ENCODE results near the gene GSTA2.
"Not testable (repeated sequence)": the region's sequence is repeated elsewhere in the genome, so short reads cannot be mapped to it uniquely, and the experiment has no call there.

Gene GSTA2

GRCh38 chr6:52763322-52763916 lies at the start of gene GSTA2:
Gene GSTA2, minus strand, starts transcription at chr6:52763475. Its CDS starts 5,528 bp downstream, at chr6:52757947.
- not testable (repeated sequence) for DNase-seq (ENCODE audit: low spot score)

GRCh38 chr6:52809777-52810176 lies 46.5 kb upstream of the GSTA2 start:
- DNase-seq (ENCODE audit: low spot score) = not testable (repeated sequence)

GRCh38 chr6:52808660-52809059 lies 45.4 kb upstream of the GSTA2 start:
- DNase-seq (ENCODE audit: low spot score) = no peak

DNA sequence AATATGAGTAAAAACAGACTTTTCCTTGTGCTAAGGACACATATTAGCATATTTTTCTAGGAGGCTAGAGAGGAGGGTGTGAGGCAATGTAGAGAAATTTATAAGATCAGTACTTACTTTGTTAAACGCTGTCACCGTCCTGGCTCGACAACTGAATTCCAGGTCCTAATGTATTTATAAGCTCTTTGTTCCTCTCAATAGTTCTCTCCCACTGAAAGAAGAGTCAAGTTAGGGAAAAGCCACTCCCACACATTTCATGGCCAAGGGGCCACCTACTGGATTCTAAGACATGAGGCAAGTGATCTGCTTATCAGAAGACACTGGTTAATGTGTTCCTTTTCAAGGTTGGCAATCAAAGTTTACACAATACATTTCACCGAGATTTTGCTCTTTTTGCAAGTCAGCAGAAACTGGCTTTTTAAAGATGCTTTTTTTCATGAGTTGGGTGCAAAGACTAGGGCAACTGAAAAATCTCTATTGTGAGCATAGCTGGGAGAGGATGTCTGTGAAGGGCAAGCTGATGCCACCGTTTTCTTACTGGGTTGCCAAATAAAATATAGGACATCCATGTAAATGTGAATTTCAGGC lies 40.5 kb upstream of the GSTA2 start, which contains the start of gene GSTA1:
Gene GSTA1, minus strand, starts transcription at position 149 of the 588 bp plus-strand sequence. CDS start 4,549 bp downstream, outside the sequence.
- DNase-seq (ENCODE audit: low spot score) = not testable (repeated sequence)

DNA sequence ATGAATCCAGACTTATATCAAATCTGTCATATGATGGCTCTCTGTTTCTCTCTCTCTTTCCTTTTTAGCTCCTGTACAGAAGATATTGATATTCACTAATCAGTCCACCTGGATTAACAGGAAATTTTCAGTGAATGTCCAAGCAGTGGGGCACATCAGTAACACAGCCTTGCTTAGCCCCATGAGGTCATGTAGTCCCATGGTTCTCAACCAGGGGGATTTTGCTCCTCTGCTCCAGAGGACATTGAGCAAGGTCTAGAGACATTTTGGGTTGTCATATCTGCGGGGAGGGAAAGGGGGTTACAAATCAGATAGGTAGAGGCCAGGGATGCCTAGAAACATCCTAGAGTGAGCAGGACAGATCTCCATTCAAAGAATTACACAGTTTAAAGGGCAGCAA lies 39.5 kb upstream of the GSTA2 start:
- no peak for DNase-seq (ENCODE audit: low spot score)

DNA sequence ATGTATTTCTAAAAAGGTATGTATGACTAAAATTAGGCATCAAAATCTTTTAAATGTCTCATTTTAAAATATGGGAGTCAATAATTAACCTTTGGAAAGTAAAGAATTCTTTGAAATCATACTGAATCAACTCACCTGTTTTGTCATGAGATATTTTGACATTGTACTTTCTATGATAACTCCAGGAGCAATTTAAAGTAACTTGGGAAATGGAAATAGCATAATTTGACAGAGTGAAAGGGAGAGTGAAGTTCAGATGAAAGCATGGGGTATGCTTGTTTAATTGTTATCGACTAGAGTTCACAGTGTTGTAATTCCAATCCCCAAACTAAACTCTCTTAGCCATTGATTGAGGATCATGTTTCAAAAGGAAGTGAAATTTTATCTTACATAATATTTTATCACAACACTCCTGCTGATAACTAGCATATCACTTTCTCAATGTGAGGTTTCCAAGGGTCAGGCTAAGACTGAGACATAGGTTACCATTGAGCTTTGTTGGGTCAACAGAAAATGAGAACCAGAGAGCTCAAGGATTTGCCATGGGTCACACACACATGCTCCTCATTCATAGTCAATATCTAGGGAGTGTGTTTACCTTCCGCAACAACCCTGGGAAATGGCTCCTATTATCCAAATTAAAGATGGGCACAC lies 38.0 kb upstream of the GSTA2 start:
- DNase-seq (ENCODE audit: low spot score) = no peak

GRCh38 chr6:52799272-52799671 lies 36.0 kb upstream of the GSTA2 start:
- not testable (repeated sequence) for DNase-seq (ENCODE audit: low spot score)

DNA sequence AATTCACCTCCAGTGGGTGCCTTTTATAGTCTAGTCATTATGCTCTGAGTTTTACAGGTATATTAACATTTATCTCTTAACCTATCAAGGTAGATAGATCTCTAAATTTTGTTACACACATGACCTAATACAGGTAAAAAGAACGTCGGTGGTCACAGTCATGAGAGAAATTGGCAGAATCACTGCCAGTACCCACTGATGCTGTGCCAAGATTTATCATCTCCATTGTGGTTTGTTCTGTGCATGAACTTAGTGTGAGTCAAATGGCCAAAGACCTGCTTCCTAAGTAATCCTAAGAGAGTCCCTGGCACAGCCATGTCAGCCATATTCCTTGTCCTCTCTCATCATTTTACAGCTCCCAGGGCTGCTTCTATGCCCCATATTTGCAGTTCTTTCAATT lies 31.1 kb upstream of the GSTA2 start:
- DNase-seq (ENCODE audit: low spot score) = not testable (repeated sequence)

GRCh38 chr6:52790861-52791260 lies 27.6 kb upstream of the GSTA2 start:
- DNase-seq (ENCODE audit: low spot score) = no peak

DNA sequence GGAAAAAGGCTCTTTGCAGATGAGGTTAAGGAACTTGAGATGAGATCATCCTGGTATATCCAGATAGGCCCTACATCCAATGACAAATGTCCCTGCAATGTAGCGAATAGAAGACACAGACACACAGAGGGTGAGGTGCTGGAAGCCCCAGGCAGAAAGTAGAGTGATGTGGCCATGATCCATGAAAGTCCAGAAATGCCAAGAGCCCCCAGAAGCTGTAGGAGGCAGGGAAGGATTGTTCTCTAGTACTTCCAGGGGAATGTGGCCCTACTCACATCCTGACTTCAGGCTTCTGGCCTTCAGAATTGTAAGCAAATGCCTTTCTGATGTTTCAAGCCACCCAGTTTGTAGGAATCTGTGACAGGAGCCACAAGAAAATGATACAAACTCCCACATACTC lies 26.4 kb upstream of the GSTA2 start:
- not testable (repeated sequence) for DNase-seq (ENCODE audit: low spot score)

GRCh38 chr6:52788478-52788877 lies 25.2 kb upstream of the GSTA2 start:
- DNase-seq (ENCODE audit: low spot score) = no peak

DNA sequence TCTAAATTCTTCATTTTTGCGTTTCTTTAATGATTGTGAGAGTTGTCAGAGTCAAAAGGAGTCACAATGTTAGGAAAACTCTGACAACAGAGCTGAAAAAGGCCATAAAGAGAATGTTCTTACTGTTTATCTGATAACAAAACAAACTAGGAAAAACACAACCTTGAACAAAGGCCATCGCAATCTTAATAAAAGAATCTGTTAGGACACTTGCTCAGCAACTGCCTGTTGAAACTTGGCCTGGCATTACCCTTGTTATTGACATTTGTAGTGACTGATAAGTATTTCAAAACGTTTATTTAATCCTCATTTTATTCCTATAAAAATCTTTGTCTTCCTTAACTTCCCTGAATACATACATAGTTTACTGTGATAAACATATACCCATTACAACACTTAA lies 24.6 kb upstream of the GSTA2 start:
- DNase-seq (ENCODE audit: low spot score) = no peak

DNA sequence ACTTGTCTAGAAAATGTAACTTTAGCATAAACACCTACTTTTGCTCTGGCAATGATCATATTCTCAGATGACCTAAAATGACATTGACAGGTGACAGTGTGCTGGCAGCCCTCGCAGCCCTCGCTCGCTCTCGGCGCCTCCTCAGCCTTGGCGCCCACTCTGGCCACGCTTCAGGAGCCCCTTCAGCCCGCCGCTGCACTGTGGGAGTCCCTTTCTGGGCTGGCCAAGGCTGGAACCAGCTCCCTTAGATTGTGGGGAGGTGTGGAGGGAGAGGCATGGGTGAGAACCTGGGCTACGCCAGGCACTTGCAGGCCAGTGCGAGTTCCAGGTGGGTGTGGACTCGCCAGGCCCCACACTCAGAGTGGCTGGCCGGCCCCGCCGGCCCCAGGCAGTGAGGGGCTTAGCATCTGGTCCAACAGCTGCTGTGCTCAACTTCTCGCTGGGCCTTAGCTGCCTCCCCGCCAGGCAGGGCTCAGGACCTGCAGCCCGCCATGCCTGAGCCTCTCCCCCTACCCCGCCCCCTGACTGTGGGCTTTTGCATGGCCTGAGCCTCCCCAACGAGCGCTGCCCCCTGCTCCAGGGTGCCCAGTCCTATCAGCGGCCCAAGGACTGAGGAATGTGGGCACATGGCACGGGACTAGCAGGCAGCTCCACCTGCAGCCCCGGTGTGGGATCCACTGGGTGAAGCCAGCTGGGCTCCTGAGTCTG lies 23.1 kb upstream of the GSTA2 start:
- DNase-seq (ENCODE audit: low spot score) = no peak

- DNase-seq (ENCODE audit: low spot score) = not testable (repeated sequence)
Observed at GRCh38 chr6:52782696-52783274, 19.5 kb upstream of the GSTA2 start.

GRCh38 chr6:52782209-52782608 lies 18.9 kb upstream of the GSTA2 start:
- DNase-seq (ENCODE audit: low spot score) = not testable (repeated sequence)

DNA sequence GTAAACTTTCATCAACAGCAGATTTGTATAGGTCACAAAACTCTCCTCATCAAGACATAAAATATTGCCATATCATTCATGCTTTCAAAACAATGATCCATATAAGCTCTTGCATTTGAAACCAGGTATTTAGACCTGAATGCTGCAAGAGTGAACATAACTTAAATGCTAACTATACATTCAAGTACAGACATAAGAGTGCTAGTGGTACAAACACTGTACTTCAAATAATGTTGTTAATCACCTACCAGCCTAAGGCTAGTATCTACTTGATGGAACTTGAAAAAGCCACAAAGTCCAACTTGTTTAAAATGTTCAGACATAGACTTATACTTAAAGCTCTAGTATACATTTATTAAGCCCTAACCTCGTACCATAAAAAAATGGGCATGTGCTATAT lies 16.0 kb upstream of the GSTA2 start:
- no peak for DNase-seq (ENCODE audit: low spot score)

- not testable (repeated sequence) for DNase-seq (ENCODE audit: low spot score)
Observed at GRCh38 chr6:52776711-52777351, 13.6 kb upstream of the GSTA2 start.

- DNase-seq (ENCODE audit: low spot score) = not testable (repeated sequence)
Observed at GRCh38 chr6:52769399-52769798, 6.1 kb upstream of the GSTA2 start.

DNA sequence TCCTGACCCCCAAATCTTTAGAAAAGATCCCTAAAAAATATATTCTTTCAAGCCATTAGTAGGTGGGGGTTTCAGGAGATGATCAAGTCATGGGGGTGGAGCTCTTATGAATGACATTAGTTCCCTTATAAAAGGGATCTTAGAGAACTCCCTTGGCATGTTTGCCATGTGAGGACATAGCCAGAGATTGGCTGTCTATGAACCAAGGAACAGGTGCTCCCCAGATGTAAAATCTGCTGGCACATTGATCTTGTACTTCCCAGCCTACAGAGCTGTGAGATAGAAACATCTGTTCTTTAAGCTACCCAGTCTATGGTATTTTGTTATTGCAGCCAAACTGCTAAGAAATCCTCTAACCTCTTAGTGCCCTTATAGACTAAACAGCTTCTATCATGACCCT lies 4.4 kb upstream of the GSTA2 start:
- DNase-seq (ENCODE audit: low spot score) = not testable (repeated sequence)

DNA sequence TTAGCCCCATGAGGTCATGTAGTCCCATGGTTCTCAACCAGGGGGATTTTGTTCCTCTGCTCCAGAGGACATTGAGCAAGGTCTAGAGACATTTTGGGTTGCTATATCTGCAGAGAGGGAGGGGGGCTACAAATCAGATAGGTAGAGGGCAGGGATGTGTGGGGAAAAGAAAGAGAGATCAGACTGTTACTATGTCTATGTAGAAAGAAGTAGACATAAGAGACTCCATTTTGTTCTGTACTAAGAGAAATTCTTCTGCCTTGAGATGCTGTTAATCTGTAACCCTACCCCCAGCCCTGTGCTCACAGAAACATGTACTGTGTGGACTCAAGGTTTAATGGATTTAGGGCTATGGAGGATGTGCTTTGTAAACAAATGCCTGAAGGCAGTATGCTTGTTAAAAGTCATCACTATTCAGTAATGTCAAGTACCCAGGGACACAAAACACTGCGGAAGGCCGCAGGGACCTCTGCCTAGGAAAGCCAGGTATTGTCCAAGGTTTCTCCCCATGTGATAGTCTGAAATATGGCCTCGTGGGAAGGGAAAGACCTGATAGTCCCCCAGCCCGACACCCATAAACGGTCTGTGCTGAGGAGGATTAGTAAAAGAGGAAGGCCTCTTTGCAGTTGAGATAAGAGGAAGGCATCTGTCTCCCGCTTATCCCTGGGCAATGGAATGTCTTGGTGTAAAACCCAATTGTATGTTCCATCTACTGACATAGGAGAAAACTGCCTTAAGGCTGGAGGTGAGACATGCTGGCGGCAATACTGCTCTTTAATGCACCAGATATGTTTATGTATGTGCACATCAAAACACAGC lies 1.4 kb downstream of the GSTA2 start:
- DNase-seq (ENCODE audit: low spot score) = not testable (repeated sequence)

Data from globus pallidus (tissue), 1 donor.